ENCODE results near the gene NOP53. TPM values are rescaled to one million over a fixed set of nuclear protein-coding genes. Genes with fewer than 3 reads are reported as not detected.

The NOP53 gene
- polyA plus RNA-seq (2013, experiment 1 of 2) = 220 TPM
- polyA plus RNA-seq (2013, experiment 2 of 2) = 208 TPM

GRCh38 chr19:47745010-47745901 is at the start of gene NOP53:
Gene NOP53, plus strand, starts transcription at chr19:47745546. Its CDS starts 14 bp downstream, at chr19:47745560.
- Histone ChIP-seq H3K36me3 (ENCODE audit: control insufficient read depth, insufficient read depth, low read length) (peaks cover 48% of the 10 kb centered on the region), H3K9me3 (ENCODE audit: control insufficient read depth, low read length) (no peaks in the 10 kb centered on the region), H3K4me3 (ENCODE audit: extremely low read depth, insufficient read depth, low read length, poor library complexity, severe bottlenecking) (peak within 1 kb of the TSS; percentile 74), H3K4me1 (ENCODE audit: control insufficient read depth, insufficient read depth, low read length, poor library complexity, severe bottlenecking) (peaks cover 9% of the 10 kb centered on the region), H3K27ac (ENCODE audit: low read depth, low read length, severe bottlenecking) (peak within 1 kb of the TSS; percentile 86)
- 1 to 3% methylated on average over 24 to 45 of the region's 53 CpGs for WGBS, 2 experiments (ENCODE audit: insufficient coverage in 2 of 2)

- peaks cover 65% of the 10 kb centered on the region for H3K36me3 ChIP-seq (ENCODE audit: control insufficient read depth, insufficient read depth, low read length)
- no peaks in the 10 kb centered on the region for H3K4me1 ChIP-seq (ENCODE audit: control insufficient read depth, insufficient read depth, low read length, poor library complexity, severe bottlenecking)
- WGBS, 2 experiments (ENCODE audit: insufficient coverage in 2 of 2) = 95 to 100% methylated on average over 4 to 6 of the region's 8 CpGs
These were observed 48.7 kb upstream of the NOP53 start for GRCh38 chr19:47696635-47697034.

GRCh38 chr19:47697863-47698609 is 47.3 kb upstream of the NOP53 start:
- Histone ChIP-seq H3K36me3 (ENCODE audit: control insufficient read depth, insufficient read depth, low read length) (peaks cover 65% of the 10 kb centered on the region), H3K9me3 (ENCODE audit: control insufficient read depth, low read length) (no peaks in the 10 kb centered on the region), H3K4me1 (ENCODE audit: control insufficient read depth, insufficient read depth, low read length, poor library complexity, severe bottlenecking) (no peaks in the 10 kb centered on the region), H3K4me3 (ENCODE audit: extremely low read depth, insufficient read depth, low read length, poor library complexity, severe bottlenecking) (no peak overlapping the region), H3K27ac (ENCODE audit: low read depth, low read length, severe bottlenecking) (peak overlapping the region; percentile 67)
- WGBS, 2 experiments (ENCODE audit: insufficient coverage in 2 of 2) = 57 to 62% methylated on average over 15 to 19 of the region's 21 CpGs

More at GRCh38 chr19:47696635-47697034, 48.7 kb upstream of the NOP53 start:
- no peak overlapping the region for H3K27ac ChIP-seq (ENCODE audit: low read depth, low read length, severe bottlenecking)
- no peak overlapping the region for H3K4me3 ChIP-seq (ENCODE audit: extremely low read depth, insufficient read depth, low read length, poor library complexity, severe bottlenecking)
- H3K9me3 ChIP-seq (ENCODE audit: control insufficient read depth, low read length) = no peaks in the 10 kb centered on the region

GRCh38 chr19:47698631-47699359 is 46.6 kb upstream of the NOP53 start:
- H3K27ac ChIP-seq (ENCODE audit: low read depth, low read length, severe bottlenecking) = no peak overlapping the region
- H3K36me3 ChIP-seq (ENCODE audit: control insufficient read depth, insufficient read depth, low read length) = peaks cover 70% of the 10 kb centered on the region
- no peaks in the 10 kb centered on the region for H3K4me1 ChIP-seq (ENCODE audit: control insufficient read depth, insufficient read depth, low read length, poor library complexity, severe bottlenecking)
- H3K9me3 ChIP-seq (ENCODE audit: control insufficient read depth, low read length) = no peaks in the 10 kb centered on the region
- no peak overlapping the region for H3K4me3 ChIP-seq (ENCODE audit: extremely low read depth, insufficient read depth, low read length, poor library complexity, severe bottlenecking)
- WGBS, 2 experiments (ENCODE audit: insufficient coverage in 2 of 2) = 92% methylated on average over 29 to 42 of the region's 46 CpGs

GRCh38 chr19:47699360-47699917 is 45.9 kb upstream of the NOP53 start:
- Histone ChIP-seq H3K4me1 (ENCODE audit: control insufficient read depth, insufficient read depth, low read length, poor library complexity, severe bottlenecking) (no peaks in the 10 kb centered on the region), H3K9me3 (ENCODE audit: control insufficient read depth, low read length) (no peaks in the 10 kb centered on the region), H3K4me3 (ENCODE audit: extremely low read depth, insufficient read depth, low read length, poor library complexity, severe bottlenecking) (no peak overlapping the region), H3K36me3 (ENCODE audit: control insufficient read depth, insufficient read depth, low read length) (peaks cover 72% of the 10 kb centered on the region), H3K27ac (ENCODE audit: low read depth, low read length, severe bottlenecking) (no peak overlapping the region)
- 64 to 68% methylated on average over 6 to 7 of the region's 9 CpGs for WGBS, 2 experiments (ENCODE audit: insufficient coverage in 2 of 2)

GRCh38 chr19:47700934-47701716 is 44.2 kb upstream of the NOP53 start:
- H3K4me3 ChIP-seq (ENCODE audit: extremely low read depth, insufficient read depth, low read length, poor library complexity, severe bottlenecking) = no peak overlapping the region
- H3K4me1 ChIP-seq (ENCODE audit: control insufficient read depth, insufficient read depth, low read length, poor library complexity, severe bottlenecking) = no peaks in the 10 kb centered on the region
- no peak overlapping the region for H3K27ac ChIP-seq (ENCODE audit: low read depth, low read length, severe bottlenecking)
- 95 to 98% methylated on average over 20 to 28 of the region's 43 CpGs for WGBS, 2 experiments (ENCODE audit: insufficient coverage in 2 of 2)
- H3K36me3 ChIP-seq (ENCODE audit: control insufficient read depth, insufficient read depth, low read length) = peaks cover 62% of the 10 kb centered on the region
- no peaks in the 10 kb centered on the region for H3K9me3 ChIP-seq (ENCODE audit: control insufficient read depth, low read length)

GRCh38 chr19:47701717-47702552 is 43.4 kb upstream of the NOP53 start:
- Histone ChIP-seq H3K9me3 (ENCODE audit: control insufficient read depth, low read length) (no peaks in the 10 kb centered on the region), H3K36me3 (ENCODE audit: control insufficient read depth, insufficient read depth, low read length) (peaks cover 57% of the 10 kb centered on the region), H3K4me1 (ENCODE audit: control insufficient read depth, insufficient read depth, low read length, poor library complexity, severe bottlenecking) (no peaks in the 10 kb centered on the region), H3K4me3 (ENCODE audit: extremely low read depth, insufficient read depth, low read length, poor library complexity, severe bottlenecking) (no peak overlapping the region), H3K27ac (ENCODE audit: low read depth, low read length, severe bottlenecking) (no peak overlapping the region)
- WGBS, 2 experiments (ENCODE audit: insufficient coverage in 2 of 2) = 96% methylated on average over 71 to 84 of the region's 91 CpGs

- Histone ChIP-seq H3K27ac (ENCODE audit: low read depth, low read length, severe bottlenecking) (no peak overlapping the region), H3K36me3 (ENCODE audit: control insufficient read depth, insufficient read depth, low read length) (peaks cover 57% of the 10 kb centered on the region), H3K9me3 (ENCODE audit: control insufficient read depth, low read length) (no peaks in the 10 kb centered on the region), H3K4me3 (ENCODE audit: extremely low read depth, insufficient read depth, low read length, poor library complexity, severe bottlenecking) (no peak overlapping the region), H3K4me1 (ENCODE audit: control insufficient read depth, insufficient read depth, low read length, poor library complexity, severe bottlenecking) (no peaks in the 10 kb centered on the region)
- 87 to 96% methylated on average over 9 to 10 of the region's 18 CpGs for WGBS, 2 experiments (ENCODE audit: insufficient coverage in 2 of 2)
These were observed 42.7 kb upstream of the NOP53 start for GRCh38 chr19:47702671-47703070.

- 98% methylated on average over 5 of the region's 5 CpGs for WGBS, 2 experiments (ENCODE audit: insufficient coverage in 2 of 2)
- Histone ChIP-seq H3K9me3 (ENCODE audit: control insufficient read depth, low read length) (no peaks in the 10 kb centered on the region), H3K4me3 (ENCODE audit: extremely low read depth, insufficient read depth, low read length, poor library complexity, severe bottlenecking) (no peak overlapping the region), H3K4me1 (ENCODE audit: control insufficient read depth, insufficient read depth, low read length, poor library complexity, severe bottlenecking) (no peaks in the 10 kb centered on the region), H3K36me3 (ENCODE audit: control insufficient read depth, insufficient read depth, low read length) (peaks cover 55% of the 10 kb centered on the region), H3K27ac (ENCODE audit: low read depth, low read length, severe bottlenecking) (no peak overlapping the region)
These were observed 42.0 kb upstream of the NOP53 start for GRCh38 chr19:47703301-47703700.

Measured in mesodermal cell (in vitro differentiated cells).